B cell (primary cell): ENCODE measurements around the gene FUT9. TPM values are rescaled to one million over a fixed set of nuclear protein-coding genes. Genes with fewer than 3 reads are reported as not detected.

Source experiments
- ATAC-seq: fragments of 200-7000 bp; cut with Tn5 transposase; one replicate; pipeline ENCODE4 v1.10.0; 2021; ENCODE audit warnings: low read depth, mild to moderate bottlenecking, moderate number of reproducible peaks, moderate library complexity
- CTCF ChIA-PET: fragments of 350-600 bp; sonication (Branson Sonifier 250); formaldehyde crosslinking; loops from one replicate; lab custom pipeline; 2021; ENCODE audit warnings: antibody characterized with exemption, inconsistent platforms; lab: Charles Lee
- POLR2A ChIA-PET: fragments of 350-600 bp; sonication (Branson Sonifier 250); formaldehyde crosslinking; loops from one replicate; lab custom pipeline; 2021; ENCODE audit warnings: antibody characterized with exemption; lab: Charles Lee
- DNase-seq: peaks from one replicate; pipeline ENCODE4 v3.0.0; 2013
- H2AFZ ChIP-seq: 2 replicates; pipeline ENCODE4 v1.6.1; 2012; ENCODE audit warnings: mild to moderate bottlenecking, low read depth, low read length; ENCODE audit not compliant: insufficient read depth, poor library complexity, severe bottlenecking
- H3K27ac ChIP-seq, 2 donors: 1 replicate in 1 of 2; 2 replicates in 1 of 2; pipeline ENCODE4 v1.5.1; 2012 to 2013; ENCODE audit warnings: low read length in 2 of 2, mild to moderate bottlenecking in 2 of 2, moderate library complexity in 1 of 2
- H3K27me3 ChIP-seq, 4 experiments: fragments of 200-600 bp in 1 of 4; sonication (generic) in 1 of 4; replicated peaks in 1 of 4; 1 replicate in 2 of 4; 2 replicates in 2 of 4; pipeline versions ENCODE4 v1.6.1 to v1.7.0; 2013 to 2016; ENCODE audit warnings: low read length in 3 of 4, mild to moderate bottlenecking in 2 of 4, mixed read lengths in 1 of 4, moderate library complexity in 1 of 4; ENCODE audit not compliant: insufficient read depth in 4 of 4, control insufficient read depth in 3 of 4; ENCODE audit errors: control extremely low read depth in 1 of 4
- H3K36me3 ChIP-seq, 2 experiments: replicated peaks in 1 of 2; 1 replicate in 1 of 2; 2 replicates in 1 of 2; pipeline versions ENCODE4 v1.6.1 to v1.7.1; 2013; ENCODE audit warnings: low read length in 1 of 2; ENCODE audit not compliant: insufficient read depth in 2 of 2, control insufficient read depth in 1 of 2; ENCODE audit errors: control extremely low read depth in 1 of 2, extremely low read depth in 1 of 2
- H3K4me1 ChIP-seq, 2 donors: fragments of 200-600 bp in 1 of 2; sonication (generic) in 1 of 2; 1 replicate in 1 of 2; 2 replicates in 1 of 2; pipeline versions ENCODE4 v1.5.1 to v1.6.1; 2013 to 2017; ENCODE audit warnings: low read length in 2 of 2; ENCODE audit not compliant: control insufficient read depth in 2 of 2, insufficient read depth in 2 of 2
- H3K4me2 ChIP-seq: replicated peaks from 2 replicates; pipeline ENCODE3; 2012; ENCODE audit warnings: mild to moderate bottlenecking, low read depth, low read length; ENCODE audit not compliant: poor library complexity, severe bottlenecking
- H3K4me3 ChIP-seq, 5 experiments: fragments of 200-600 bp in 1 of 5; sonication (generic) in 1 of 5; 1 replicate in 3 of 5; 2 replicates in 2 of 5; pipeline versions ENCODE4 v1.5.1 to v1.7.0; 2011 to 2016; ENCODE audit warnings: low read length in 4 of 5, mild to moderate bottlenecking in 4 of 5, low read depth in 2 of 5, control low read depth in 1 of 5, moderate library complexity in 1 of 5; ENCODE audit not compliant: insufficient read depth in 1 of 5; ENCODE audit errors: control extremely low read depth in 1 of 5, extremely low read depth in 1 of 5
- H3K79me2 ChIP-seq: fragments of 200-600 bp; sonication (generic); one replicate; pipeline ENCODE4 v1.6.0; 2016; ENCODE audit warnings: low read length; ENCODE audit not compliant: control insufficient read depth, insufficient read depth
- H3K9ac ChIP-seq: fragments of 200-600 bp; sonication (generic); 2 replicates; pipeline ENCODE4 v1.6.1; 2017; ENCODE audit warnings: mild to moderate bottlenecking, low read length, moderate library complexity
- H3K9me3 ChIP-seq, 3 donors: one replicate each; pipeline versions ENCODE4 v1.6.1 to v1.7.1; 2013; ENCODE audit warnings: low read length in 2 of 3; ENCODE audit not compliant: control insufficient read depth in 2 of 3, insufficient read depth in 1 of 3; ENCODE audit errors: control extremely low read depth in 1 of 3
- H4K20me1 ChIP-seq: 2 replicates; pipeline ENCODE4 v1.6.0; 2012; ENCODE audit warnings: mild to moderate bottlenecking, low read length; ENCODE audit not compliant: insufficient read depth, control insufficient read depth, poor library complexity, severe bottlenecking
- H3K27ac Mint-ChIP-seq: one replicate; pipeline ENCODE4 v1.8.0; 2021; ENCODE audit warnings: mixed read lengths
- H3K27me3 Mint-ChIP-seq: one replicate; pipeline ENCODE4 v1.8.0; 2021; ENCODE audit warnings: mixed read lengths
- H3K4me1 Mint-ChIP-seq: one replicate; pipeline ENCODE4 v1.8.0; 2021; ENCODE audit warnings: mixed read lengths
- H3K4me3 Mint-ChIP-seq: one replicate; pipeline ENCODE4 v1.8.0; 2021; ENCODE audit warnings: mixed read lengths
- H3K9me3 Mint-ChIP-seq: one replicate; pipeline ENCODE4 v1.8.0; 2022; ENCODE audit warnings: mixed read lengths; ENCODE audit not compliant: insufficient read depth
- EZH2 ChIP-seq: IDR thresholded peaks from 2 replicates; pipeline ENCODE4 v1.6.1; 2012; ENCODE audit warnings: borderline replicate concordance, low read depth, mild to moderate bottlenecking, moderate library complexity, low read length; ENCODE audit not compliant: insufficient read depth, poor library complexity, severe bottlenecking
- WGBS: methylation state at CpG from one replicate; pipeline ENCODE4 v1.1.5; 2013; ENCODE audit warnings: missing lambda C conversion rate; ENCODE audit not compliant: insufficient coverage; 5-methylcytosine and 5-hydroxymethylcytosine counted together
- intact Hi-C: fragments of 100-400 bp; cut with micrococcal nuclease; formaldehyde crosslinking; loops from one replicate; pipeline ENCODE4 v1.10.0; 2022
- polyA plus RNA-seq: library from polyadenylated mRNA; depleted of rRNA; stranded (reverse); fragments of >200 nt; gene quantifications from 2 replicates; pipeline ENCODE4 v1.2.3, GENCODE V29; 2012
- total RNA-seq, 2 donors: library from RNA; stranded (reverse); fragments of 120-200 nt in 1 of 2; gene quantifications; 1 replicate in 1 of 2; 2 replicates in 1 of 2; pipeline versions ENCODE4 v1.2.3 to v1.2.4, GENCODE V29; 2013 to 2022
- TF ChIP-seq, protein P1 (sequence below): fragments of 200-600 bp; IDR thresholded peaks from one replicate; pipeline ENCODE4 v1.8.0; 2022; ENCODE audit warnings: antibody characterized with exemption, mild to moderate bottlenecking

FUT9 gene
- total and polyA plus RNA-seq, 2 donors (not counting 1 experiment from before 2014, with no cell fraction given): not detected

GRCh38 chr6:95998133-95998532 lies 17.6 kb upstream of the FUT9 start:
- Mint-ChIP-seq H3K4me3 (no peak overlapping the region), H3K4me1 (no peaks in the 10 kb centered on the region), H3K9me3 (peaks cover 3% of the 10 kb centered on the region), H3K27me3 (no peaks in the 10 kb centered on the region), H3K27ac (no peak overlapping the region)
- Histone ChIP-seq H3K36me3 (no peaks in the 10 kb centered on the region), H3K27me3 (no peaks in the 10 kb centered on the region), H3K4me2 (no peak overlapping the region), H2AFZ (no peak overlapping the region), H3K4me3 (no peak overlapping the region), H4K20me1 (no peaks in the 10 kb centered on the region), H3K9ac (no peak overlapping the region), H3K27ac (no peak overlapping the region), H3K9me3 (peaks cover 0 to 14% (median 0%) of the 10 kb centered on the region in 3 donors), H3K79me2 (no peaks in the 10 kb centered on the region), H3K4me1 (no peaks in the 10 kb centered on the region)
- ChIA-PET POLR2A (no interaction called here), CTCF (no interaction called here)
- 81% methylated on average over 3 of the region's 3 CpGs for WGBS
- DNase-seq: no peak
- intact Hi-C loops: no loop called here
- no peak for ATAC-seq
- no peak for TF ChIP-seq EZH2
- TF ChIP-seq, protein P1, sequence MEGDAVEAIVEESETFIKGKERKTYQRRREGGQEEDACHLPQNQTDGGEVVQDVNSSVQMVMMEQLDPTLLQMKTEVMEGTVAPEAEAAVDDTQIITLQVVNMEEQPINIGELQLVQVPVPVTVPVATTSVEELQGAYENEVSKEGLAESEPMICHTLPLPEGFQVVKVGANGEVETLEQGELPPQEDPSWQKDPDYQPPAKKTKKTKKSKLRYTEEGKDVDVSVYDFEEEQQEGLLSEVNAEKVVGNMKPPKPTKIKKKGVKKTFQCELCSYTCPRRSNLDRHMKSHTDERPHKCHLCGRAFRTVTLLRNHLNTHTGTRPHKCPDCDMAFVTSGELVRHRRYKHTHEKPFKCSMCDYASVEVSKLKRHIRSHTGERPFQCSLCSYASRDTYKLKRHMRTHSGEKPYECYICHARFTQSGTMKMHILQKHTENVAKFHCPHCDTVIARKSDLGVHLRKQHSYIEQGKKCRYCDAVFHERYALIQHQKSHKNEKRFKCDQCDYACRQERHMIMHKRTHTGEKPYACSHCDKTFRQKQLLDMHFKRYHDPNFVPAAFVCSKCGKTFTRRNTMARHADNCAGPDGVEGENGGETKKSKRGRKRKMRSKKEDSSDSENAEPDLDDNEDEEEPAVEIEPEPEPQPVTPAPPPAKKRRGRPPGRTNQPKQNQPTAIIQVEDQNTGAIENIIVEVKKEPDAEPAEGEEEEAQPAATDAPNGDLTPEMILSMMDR: no peak

DNA sequence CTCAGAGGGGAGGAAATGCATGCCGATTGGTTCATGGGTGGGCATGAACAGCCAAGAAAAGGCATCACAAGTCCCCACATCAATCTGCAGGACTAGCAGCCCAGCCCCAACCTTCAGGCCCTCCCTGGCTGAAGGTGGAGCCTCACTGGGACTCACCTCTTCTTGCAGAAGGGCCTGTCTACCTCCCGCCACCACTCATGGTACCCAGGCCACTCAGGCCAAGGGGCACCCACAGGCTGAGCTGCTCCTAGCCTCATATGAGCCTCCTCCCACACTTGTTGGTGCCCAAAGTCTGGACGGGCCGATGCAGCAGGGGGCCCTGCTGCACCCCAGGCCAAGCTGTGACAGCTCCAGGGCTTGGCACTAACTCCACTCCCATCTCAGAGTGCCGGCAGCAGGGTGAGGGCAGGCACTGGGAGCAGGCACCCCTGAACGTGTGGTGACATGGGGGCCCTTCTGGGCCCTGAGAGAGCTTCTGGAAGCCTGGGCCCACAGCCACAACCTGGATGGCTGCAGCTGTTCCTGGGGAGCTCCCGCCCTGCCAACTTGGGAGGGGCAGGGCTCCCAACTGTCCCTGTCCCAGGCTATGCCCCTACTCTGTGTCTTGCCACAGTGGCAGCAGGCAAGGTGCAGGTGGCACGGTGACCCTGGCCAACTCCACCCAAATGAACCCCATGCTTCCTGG lies 13.7 kb upstream of the FUT9 start:
- no peak overlapping the region for H3K4me2 ChIP-seq
- Mint-ChIP-seq H3K27ac (no peak overlapping the region), H3K4me1 (no peaks in the 10 kb centered on the region), H3K9me3 (peaks cover 3% of the 10 kb centered on the region), H3K4me3 (no peak overlapping the region), H3K27me3 (no peaks in the 10 kb centered on the region)
- ATAC-seq: no peak
- intact Hi-C loops: no loop called here
- TF ChIP-seq, protein P1: no peak
- TF ChIP-seq EZH2: no peak
- H2AFZ ChIP-seq: no peak overlapping the region
- WGBS: 86% methylated on average over 8 of the region's 8 CpGs
- no peak overlapping the region for H3K27ac ChIP-seq
- peaks cover 0 to 15% (median 0%) of the 10 kb centered on the region in 3 donors for H3K9me3 ChIP-seq
- H3K4me3 ChIP-seq: no peak overlapping the region
- no peaks in the 10 kb centered on the region for H3K36me3 ChIP-seq
- ChIA-PET POLR2A (no interaction called here), CTCF (no interaction called here)
- H3K4me1 ChIP-seq: no peaks in the 10 kb centered on the region
- DNase-seq: no peak
- no peaks in the 10 kb centered on the region for H3K27me3 ChIP-seq
- H4K20me1 ChIP-seq: no peaks in the 10 kb centered on the region
- H3K79me2 ChIP-seq: no peaks in the 10 kb centered on the region
- H3K9ac ChIP-seq: no peak overlapping the region
